ENCODE results near the gene CHRND. TPM values are rescaled to one million over a fixed set of nuclear protein-coding genes. Genes with fewer than 3 reads are reported as not detected.

CHRND gene
- total and polyA plus RNA-seq, 2 of the 8 experiments (the other 6 are each of a cell fraction or from before 2014, with no cell fraction given), result 0.24 TPM; not detected in 1

GRCh38 chr2:232574674-232575403 is 48.9 kb downstream of the CHRND start (continued):
- TF ChIP-seq SP1 (IDR thresholded peaks at IDR 0.05; ENCODE audit: low read depth, low read length) (no peak), CHD7 (IDR thresholded peaks at IDR 0.05; ENCODE audit: insufficient replicate concordance, low read length) (no peak), E2F6 (IDR thresholded peaks at IDR 0.05) (no peak), JUN (IDR thresholded peaks at IDR 0.05; ENCODE audit: low read depth, low read length) (no peak), CHD2 (IDR thresholded peaks at IDR 0.05; ENCODE audit: low read length) (no peak), ASH2L (IDR thresholded peaks at IDR 0.05; ENCODE audit: low read length) (no peak)
